Superior temporal gyrus (tissue), 1 donor: ENCODE results near the gene MTERF2.
"Not testable (repeated sequence)": the region's sequence is repeated elsewhere in the genome, so short reads cannot be mapped to it uniquely, and the experiment has no call there.

Experiments
- DNase-seq: peaks from one replicate; pipeline ENCODE4 v3.0.0-alpha.2; 2016; ENCODE audit errors: extremely low spot score

MTERF2 gene

GRCh38 chr12:106986625-106987389 lies at the start of gene MTERF2:
TSS of gene MTERF2 (minus strand) at chr12:106987146. CDS start at chr12:106978714, 8,432 bp downstream.
- DNase-seq: peak; percentile 95

DNA sequence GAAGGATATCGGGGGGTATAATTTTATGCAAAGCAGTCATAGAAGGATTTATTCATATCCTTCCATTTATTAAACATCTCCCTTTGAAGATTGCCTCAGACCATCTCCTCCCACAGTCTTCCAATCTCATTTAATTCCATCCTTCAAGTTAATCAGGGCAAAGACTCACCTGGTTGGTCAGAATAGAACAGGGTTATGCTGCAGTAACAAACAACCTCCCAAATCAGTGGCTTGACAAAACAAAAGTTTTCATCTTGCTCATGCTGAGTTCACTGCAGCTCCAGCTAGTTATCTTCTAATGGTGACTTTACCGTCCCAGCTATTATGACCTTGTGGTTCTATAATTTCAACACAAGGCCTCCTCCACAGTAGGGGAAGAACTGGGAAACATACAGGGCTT lies 48.8 kb upstream of the MTERF2 start:
- no peak for DNase-seq

- DNase-seq: no peak
These were observed 47.1 kb upstream of the MTERF2 start for GRCh38 chr12:107033758-107034739.

DNA sequence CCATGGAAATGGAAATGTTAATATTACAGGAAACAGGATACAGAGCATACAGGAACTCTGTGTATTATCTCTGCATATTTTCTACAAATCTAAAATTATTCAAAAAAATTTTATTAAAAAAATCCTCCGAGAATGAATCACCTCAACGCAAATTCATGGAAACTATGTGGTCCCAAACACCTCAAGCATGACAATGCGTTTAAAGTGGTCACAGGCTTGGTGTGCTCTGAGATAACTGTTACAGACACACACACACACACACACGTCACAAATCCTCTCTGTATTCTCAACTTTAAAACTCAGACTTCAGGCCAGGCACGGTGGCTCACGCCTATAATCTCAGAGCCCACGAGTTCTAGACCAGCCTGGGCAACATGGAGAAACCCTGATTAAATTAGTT lies 45.3 kb upstream of the MTERF2 start:
- DNase-seq: no peak

GRCh38 chr12:107031061-107031460 lies 44.1 kb upstream of the MTERF2 start:
- no peak for DNase-seq

GRCh38 chr12:107029081-107029480 lies 42.1 kb upstream of the MTERF2 start:
- DNase-seq: no peak

DNA sequence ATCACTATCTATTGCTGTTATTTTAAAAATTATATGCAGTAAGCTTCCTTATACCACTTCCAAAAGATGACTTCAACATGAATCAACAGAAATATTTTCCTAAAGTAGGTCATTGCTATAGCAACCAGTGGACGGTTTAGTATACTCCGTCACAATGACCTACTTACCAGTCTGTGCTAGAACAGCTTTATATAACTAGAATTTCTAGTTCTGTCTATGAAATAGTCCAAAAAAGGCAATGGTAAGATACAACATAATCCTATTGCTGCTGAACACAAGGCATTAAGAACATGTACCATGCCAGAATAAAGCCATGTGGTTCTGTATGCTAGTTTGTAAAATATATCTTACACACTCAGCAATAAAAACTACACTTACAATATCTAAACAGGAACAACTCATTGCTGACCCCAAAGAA lies 40.7 kb upstream of the MTERF2 start:
- DNase-seq: peak; percentile 83

DNA sequence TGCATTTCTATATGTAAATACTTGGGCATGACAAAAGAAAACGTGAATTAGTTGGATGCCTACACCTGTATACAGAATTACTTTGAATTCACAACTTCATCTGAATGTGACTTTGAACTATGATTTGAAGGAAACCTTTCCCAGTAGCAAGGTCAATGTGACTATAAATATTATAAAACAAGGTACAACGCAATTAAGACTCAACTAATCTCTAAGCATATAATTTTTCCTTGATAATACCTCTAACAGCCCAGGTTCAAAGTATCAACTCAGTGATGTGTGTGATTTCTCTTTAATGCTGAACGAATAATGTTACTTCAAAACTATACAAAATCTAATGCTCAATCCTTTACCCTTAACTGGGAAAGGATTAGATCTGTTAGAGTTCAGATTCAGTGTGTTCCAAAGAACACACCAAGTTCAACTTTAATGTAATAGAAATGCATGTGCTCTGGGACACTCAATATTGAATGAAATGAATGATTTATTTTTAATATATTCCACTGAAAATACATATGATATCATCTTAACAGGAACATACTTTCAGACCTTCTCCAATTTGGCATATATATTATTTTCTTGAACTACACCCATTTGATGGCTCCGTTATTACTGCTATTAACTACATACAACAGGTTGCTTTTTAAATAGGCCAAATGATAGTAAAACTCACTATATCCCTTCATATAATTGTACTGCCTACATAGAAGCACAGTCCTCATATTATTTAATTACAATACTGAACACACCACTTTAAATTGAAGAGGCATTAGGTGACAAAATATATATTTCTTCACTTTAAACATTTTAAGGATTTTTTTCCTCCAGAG lies 40.1 kb upstream of the MTERF2 start:
- no peak for DNase-seq

DNA sequence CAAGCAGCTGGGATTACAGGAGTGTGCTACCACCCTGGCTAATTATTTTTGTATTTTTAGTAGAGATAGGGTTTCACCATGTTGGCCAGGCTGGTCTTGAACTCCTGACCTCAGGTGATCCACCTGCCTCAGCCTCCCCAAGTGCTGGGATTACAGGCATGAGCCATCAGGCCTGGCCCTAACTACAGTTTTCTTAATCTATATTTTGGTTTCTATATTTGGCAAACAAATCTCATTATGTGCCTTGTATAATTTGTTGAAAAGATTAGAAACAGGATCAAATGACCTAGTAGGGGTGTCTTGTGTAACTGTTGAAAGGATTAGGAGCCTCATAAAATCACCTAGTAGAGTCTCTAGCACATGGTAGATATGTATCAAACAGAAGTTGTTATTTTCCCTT lies 39.4 kb upstream of the MTERF2 start:
- not testable (repeated sequence) for DNase-seq

GRCh38 chr12:107025671-107026070 lies 38.7 kb upstream of the MTERF2 start:
- DNase-seq: no peak

DNA sequence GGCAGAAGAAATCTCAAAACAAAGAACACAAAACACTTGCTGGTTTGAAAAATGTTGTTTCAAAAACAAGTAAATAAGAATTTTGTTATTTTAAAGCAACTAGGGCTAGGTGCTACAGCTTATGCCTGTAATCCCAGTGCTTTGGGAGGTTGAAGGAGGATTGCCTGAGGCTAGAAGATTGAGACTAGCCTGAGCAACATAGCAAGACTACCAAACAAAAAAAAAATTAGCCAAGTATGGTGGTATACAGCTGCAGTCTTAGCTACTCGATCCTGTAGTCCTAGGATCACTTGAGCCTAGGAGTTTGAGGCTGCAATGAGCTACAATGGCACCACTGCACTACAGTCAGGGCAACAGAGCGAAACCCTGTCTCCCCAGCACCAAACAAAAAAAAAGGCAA lies 32.6 kb upstream of the MTERF2 start:
- DNase-seq: no peak

GRCh38 chr12:107017042-107017441 lies 30.1 kb upstream of the MTERF2 start:
- no peak for DNase-seq

DNA sequence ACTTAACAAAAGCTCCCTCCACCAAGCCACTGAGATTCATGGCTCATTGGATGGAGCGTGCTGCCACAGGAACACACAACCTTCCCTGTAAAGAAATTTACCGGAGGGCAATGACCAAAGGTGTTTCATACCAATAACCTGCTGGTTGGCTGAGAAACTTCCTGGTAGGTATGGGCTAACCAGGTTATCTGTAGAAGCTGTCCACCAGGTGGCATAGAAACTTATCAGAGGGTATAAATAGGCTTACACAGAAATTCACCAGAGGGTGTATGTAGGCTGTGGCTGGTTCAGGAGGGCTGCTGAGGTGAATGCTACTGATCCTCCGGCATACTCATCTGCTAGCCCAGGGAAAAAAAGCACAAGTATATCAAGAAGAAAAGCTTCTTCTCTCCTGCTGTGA lies 27.1 kb upstream of the MTERF2 start:
- DNase-seq: no peak

GRCh38 chr12:107012736-107013425 lies 25.9 kb upstream of the MTERF2 start:
- no peak for DNase-seq

DNA sequence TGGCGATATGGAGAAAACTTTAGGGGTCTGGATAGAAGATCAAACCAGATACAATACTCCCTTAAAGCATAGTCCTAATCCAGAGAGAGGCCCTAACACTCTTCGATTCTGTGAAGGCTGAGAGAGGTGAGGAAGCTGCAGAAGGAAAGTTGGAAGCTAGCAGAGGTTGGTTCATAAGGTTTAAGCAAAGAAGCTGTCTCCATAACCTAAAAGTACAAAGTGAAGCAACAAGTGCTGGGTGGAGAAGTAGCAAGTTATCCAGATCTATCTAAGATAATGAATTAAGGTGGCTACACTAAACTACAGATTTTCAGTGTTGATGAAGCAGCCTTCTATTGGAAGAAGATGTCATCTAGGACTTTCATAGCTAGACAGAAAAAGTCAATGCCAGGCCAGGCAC lies 24.6 kb upstream of the MTERF2 start:
- no peak for DNase-seq

DNA sequence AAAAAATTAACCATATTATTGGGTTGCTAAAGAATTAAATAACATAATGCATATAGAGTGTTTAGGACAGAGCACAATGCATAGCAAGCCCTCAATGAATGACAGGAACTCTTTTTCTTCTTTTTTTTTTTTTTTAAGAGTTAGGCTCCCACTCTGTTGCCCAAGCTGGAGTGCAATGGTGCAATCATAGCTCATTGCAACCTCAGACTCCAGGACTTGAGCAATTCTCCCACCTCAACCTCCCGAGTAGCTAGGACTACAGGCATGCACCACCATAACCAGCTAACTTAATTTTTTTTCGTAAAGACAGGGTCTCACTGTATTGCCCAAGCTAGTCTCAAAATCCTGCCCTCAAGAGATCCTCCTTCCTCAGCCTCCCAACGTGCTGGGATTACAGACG lies 20.5 kb upstream of the MTERF2 start:
- DNase-seq: no peak

DNA sequence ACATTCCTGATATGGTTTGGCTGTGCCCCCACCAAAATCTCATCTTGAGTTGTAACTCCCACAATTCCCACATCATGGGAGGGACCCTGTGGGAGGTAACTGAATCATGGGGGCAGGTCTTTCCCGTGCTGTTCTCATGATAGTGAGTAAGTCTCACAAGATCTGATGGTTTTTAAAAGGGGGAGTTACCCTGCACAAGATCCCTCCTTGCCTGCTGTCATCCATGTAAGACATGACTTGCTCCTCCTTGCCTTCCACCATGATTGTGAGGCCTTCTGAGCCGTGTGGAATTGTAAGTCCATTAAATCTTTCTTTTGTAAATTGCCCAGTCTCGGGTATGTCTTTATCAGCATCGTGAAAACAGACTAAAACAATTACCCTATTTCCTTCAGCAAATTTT lies 15.7 kb upstream of the MTERF2 start:
- not testable (repeated sequence) for DNase-seq

DNA sequence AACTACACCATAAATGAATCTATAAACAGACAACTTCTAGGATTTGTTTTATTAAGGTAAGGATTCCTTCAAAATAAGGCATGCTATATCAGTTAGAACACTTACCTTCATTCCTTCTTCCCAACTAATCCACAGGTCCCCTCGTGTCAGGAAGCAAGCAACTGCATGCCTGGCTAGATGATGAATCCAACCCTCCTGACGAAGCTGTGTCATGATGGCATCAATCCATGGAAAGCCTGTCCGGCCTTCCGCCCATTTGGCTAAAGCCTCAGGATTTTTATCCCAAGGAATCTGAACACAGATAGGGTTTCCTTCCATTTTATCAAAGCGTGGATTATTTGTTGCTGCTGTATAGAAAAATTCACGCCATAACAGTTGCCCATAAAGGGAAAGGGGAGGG lies 12.5 kb upstream of the MTERF2 start:
- DNase-seq: no peak

- no peak for DNase-seq
These were observed 11.0 kb upstream of the MTERF2 start for GRCh38 chr12:106997916-106998315.

DNA sequence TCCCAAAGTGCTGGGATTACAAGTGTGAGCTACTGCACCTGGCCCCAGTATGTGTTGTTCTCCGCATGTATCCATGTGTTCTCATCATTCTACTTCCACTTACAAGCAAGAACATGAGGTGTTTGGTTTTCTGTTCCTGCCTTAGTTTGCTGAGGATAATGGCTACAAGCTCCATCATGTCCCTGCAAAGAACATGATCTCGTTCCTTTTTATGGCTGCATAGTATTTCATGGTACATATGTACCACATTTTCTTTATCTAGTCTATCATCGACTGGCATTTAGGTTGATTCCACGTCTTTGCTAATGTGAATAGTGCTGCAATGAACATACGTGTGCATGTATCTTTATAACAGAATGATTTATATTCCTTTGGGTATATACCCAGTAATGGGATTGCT lies 9.2 kb upstream of the MTERF2 start:
- not testable (repeated sequence) for DNase-seq

DNA sequence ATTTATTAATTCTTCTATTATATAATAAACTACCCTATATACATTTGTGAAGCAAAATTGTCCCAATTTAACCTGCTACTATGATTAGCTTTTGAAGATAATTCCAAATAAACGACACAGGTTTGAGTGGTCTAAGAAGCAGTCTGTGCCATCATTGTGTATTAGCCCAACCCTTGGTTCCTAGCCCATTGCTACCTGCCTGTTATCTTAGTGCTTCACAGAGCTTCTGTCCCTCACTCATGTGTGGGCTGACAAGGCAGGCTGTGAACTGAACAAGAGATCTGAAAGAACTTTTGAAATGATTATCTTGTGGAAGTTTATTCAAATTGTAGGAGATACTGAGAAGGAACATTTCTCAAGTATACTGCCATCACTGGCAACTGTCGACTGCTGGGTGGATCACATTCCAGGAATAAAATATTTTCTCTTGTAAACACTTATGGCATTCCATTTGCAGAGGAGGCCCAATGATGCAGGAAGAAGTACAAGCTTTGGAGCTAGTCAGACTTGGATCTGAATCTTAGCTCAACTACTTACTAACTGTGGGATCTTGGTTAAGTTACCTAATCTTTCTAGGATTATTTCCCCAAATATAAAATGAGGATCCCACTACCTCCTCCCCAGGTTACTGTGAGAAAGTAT lies 7.8 kb upstream of the MTERF2 start:
- DNase-seq: no peak
